Upper lobe of left lung (tissue), 6 donors: Measurements from ENCODE around the gene PARD3B. TPM values are rescaled to one million over a fixed set of nuclear protein-coding genes. Genes with fewer than 3 reads are reported as not detected.

Experiments used
- ATAC-seq, 2 donors: fragments of 200-7000 bp; cut with Tn5 transposase; one replicate each; pipeline ENCODE4 v1.9.1; 2022; ENCODE audit warnings: mild to moderate bottlenecking in 2 of 2, moderate library complexity in 2 of 2; ENCODE audit not compliant: low FRiP score in 2 of 2
- DNase-seq, 2 donors: peaks; one replicate each; pipeline ENCODE4 v3.0.0-alpha.2; 2019 to 2020
- H3K27ac ChIP-seq, 4 donors: fragments of 200-600 bp; sonication (generic); one replicate each; pipeline ENCODE4 v1.5.1; 2016 to 2019
- H3K27me3 ChIP-seq, 4 donors: fragments of 200-600 bp; sonication (generic); one replicate each; pipeline ENCODE4 v1.5.1; 2017 to 2019
- H3K36me3 ChIP-seq, 4 donors: fragments of 200-600 bp; sonication (generic); one replicate each; pipeline ENCODE4 v1.5.1; 2016 to 2019
- H3K4me1 ChIP-seq, 4 donors: fragments of 200-600 bp; sonication (generic); one replicate each; pipeline ENCODE4 v1.5.1; 2018 to 2019
- H3K4me3 ChIP-seq, 4 donors: fragments of 200-600 bp; sonication (generic); one replicate each; pipeline ENCODE4 v1.5.1; 2017 to 2019; ENCODE audit warnings: mild to moderate bottlenecking in 2 of 4, moderate library complexity in 1 of 4
- H3K9me3 ChIP-seq, 4 donors: fragments of 200-600 bp; sonication (generic); one replicate each; pipeline ENCODE4 v1.5.1; 2018 to 2019
- CTCF ChIP-seq, 6 experiments: fragments of 450-650 bp in 4 of 6; fragments of 200-600 bp in 2 of 6; sonication (generic) in 2 of 6; IDR thresholded peaks; one replicate each; pipeline ENCODE4 v1.5.1; 2016 to 2019; ENCODE audit warnings: antibody characterized with exemption in 6 of 6
- EP300 ChIP-seq, 4 donors: sonication (generic); formaldehyde crosslinking; IDR thresholded peaks; one replicate each; pipeline ENCODE4 v1.5.1; 2017; ENCODE audit warnings: antibody characterized with exemption in 4 of 4, control low read depth in 2 of 4
- POLR2A ChIP-seq, 4 donors: fragments of 450-650 bp; IDR thresholded peaks; one replicate each; pipeline ENCODE4 v1.5.1; 2016 to 2017; ENCODE audit warnings: antibody characterized with exemption in 4 of 4, mild to moderate bottlenecking in 2 of 4
- POLR2AphosphoS5 ChIP-seq, 2 donors: sonication (generic); formaldehyde crosslinking; IDR thresholded peaks; one replicate each; pipeline ENCODE4 v1.5.1; 2017; ENCODE audit warnings: antibody characterized with exemption in 2 of 2
- WGBS, 2 donors: methylation state at CpG; one replicate each; pipeline ENCODE4 v1.1.5; 2017 to 2018; 5-methylcytosine and 5-hydroxymethylcytosine counted together
- total RNA-seq, 6 donors: library from RNA; depleted of rRNA in 4 of 6; stranded (reverse); fragments of >200 nt in 4 of 6; gene quantifications; one replicate each; pipeline versions ENCODE4 v1.1.0 to v1.2.1, GENCODE V29; 2016 to 2021
- donor health status: DM: no; HTN: no; CAD: no; lungs with moderate emphysema.
- donor health status: DM: no; HTN: yes; CAD: no; lungs with severe emphysema.

PARD3B gene
- total RNA-seq, 6 donors from 2014 or later: 17.8 to 44.9 (median 24.2) TPM

- no peaks in the 10 kb centered on the region for H3K36me3 ChIP-seq
- TF ChIP-seq POLR2AphosphoS5 (IDR thresholded peaks at IDR 0.05) (no peak), POLR2A (IDR thresholded peaks at IDR 0.05) (no peak), CTCF (IDR thresholded peaks at IDR 0.05) (no peak), EP300 (IDR thresholded peaks at IDR 0.05) (no peak)
- no peak overlapping the region for H3K4me3 ChIP-seq
- DNase-seq: no peak
- no peaks in the 10 kb centered on the region for H3K4me1 ChIP-seq
- no peaks in the 10 kb centered on the region for H3K9me3 ChIP-seq
- no peaks in the 10 kb centered on the region for H3K27me3 ChIP-seq
- no peak overlapping the region for H3K27ac ChIP-seq
- no peak for ATAC-seq
Observed at GRCh38 chr2:205372141-205372540, 826.9 kb downstream of the PARD3B start.

GRCh38 chr2:205375461-205376448, 830.5 kb downstream of the PARD3B start:
- ATAC-seq (peak in 1 of 2 donors; percentile 64), DNase-seq (no peak)
- H3K4me3 ChIP-seq: no peak overlapping the region
- H3K4me1 ChIP-seq: no peaks in the 10 kb centered on the region
- H3K27ac ChIP-seq: no peak overlapping the region
- WGBS, 2 donors: 78 to 87% methylated on average over 9 of the region's 9 CpGs
- H3K36me3 ChIP-seq: no peaks in the 10 kb centered on the region
- no peak for TF ChIP-seq CTCF (IDR thresholded peaks at IDR 0.05)
- TF ChIP-seq POLR2AphosphoS5 (IDR thresholded peaks at IDR 0.05): no peak
- no peak for TF ChIP-seq POLR2A (IDR thresholded peaks at IDR 0.05)
- no peak for TF ChIP-seq EP300 (IDR thresholded peaks at IDR 0.05)
- no peaks in the 10 kb centered on the region for H3K9me3 ChIP-seq
- H3K27me3 ChIP-seq: no peaks in the 10 kb centered on the region

DNA sequence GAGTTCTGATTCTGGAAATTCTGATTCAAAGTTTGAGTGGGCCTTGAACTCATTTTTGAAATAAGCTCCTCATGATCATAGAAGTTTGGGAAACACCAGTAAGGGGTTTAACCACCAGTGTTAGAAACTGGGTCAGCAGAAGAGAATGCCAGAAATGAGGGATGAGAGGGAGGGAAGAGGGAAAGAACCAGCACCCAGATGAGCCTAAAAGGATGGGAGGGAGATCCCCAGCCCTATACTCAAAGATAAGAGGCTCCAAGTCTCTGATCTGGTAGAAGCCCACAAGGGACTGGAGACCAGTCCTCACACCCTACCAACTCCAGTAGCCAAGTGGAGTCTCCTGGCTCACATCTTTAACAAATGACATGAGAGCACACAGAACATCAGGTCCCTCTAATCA, 832.0 kb downstream of the PARD3B start:
- H3K4me1 ChIP-seq: no peaks in the 10 kb centered on the region
- no peak for TF ChIP-seq CTCF (IDR thresholded peaks at IDR 0.05)
- TF ChIP-seq EP300 (IDR thresholded peaks at IDR 0.05): no peak
- no peak for TF ChIP-seq POLR2AphosphoS5 (IDR thresholded peaks at IDR 0.05)
- TF ChIP-seq POLR2A (IDR thresholded peaks at IDR 0.05): no peak
- ATAC-seq (no peak), DNase-seq (no peak)
- no peaks in the 10 kb centered on the region for H3K27me3 ChIP-seq
- no peak overlapping the region for H3K27ac ChIP-seq
- no peaks in the 10 kb centered on the region for H3K9me3 ChIP-seq
- H3K4me3 ChIP-seq: no peak overlapping the region
- H3K36me3 ChIP-seq: no peaks in the 10 kb centered on the region

GRCh38 chr2:205383601-205384000, 838.3 kb downstream of the PARD3B start:
- TF ChIP-seq POLR2AphosphoS5 (IDR thresholded peaks at IDR 0.05): no peak
- no peak for TF ChIP-seq CTCF (IDR thresholded peaks at IDR 0.05)
- TF ChIP-seq POLR2A (IDR thresholded peaks at IDR 0.05): no peak
- no peak for TF ChIP-seq EP300 (IDR thresholded peaks at IDR 0.05)
- H3K27me3 ChIP-seq: no peaks in the 10 kb centered on the region
- 93 to 98% methylated on average over 2 of the region's 2 CpGs for WGBS, 2 donors
- H3K27ac ChIP-seq: no peak overlapping the region
- no peak overlapping the region for H3K4me3 ChIP-seq
- ATAC-seq (no peak), DNase-seq (no peak)
- H3K36me3 ChIP-seq: no peaks in the 10 kb centered on the region
- H3K4me1 ChIP-seq: no peaks in the 10 kb centered on the region
- H3K9me3 ChIP-seq: no peaks in the 10 kb centered on the region

GRCh38 chr2:205386109-205386508, 840.8 kb downstream of the PARD3B start:
- no peak overlapping the region for H3K27ac ChIP-seq
- H3K27me3 ChIP-seq: no peaks in the 10 kb centered on the region
- no peak overlapping the region for H3K4me3 ChIP-seq
- no peaks in the 10 kb centered on the region for H3K9me3 ChIP-seq
- WGBS, 2 donors: 82 to 84% methylated on average over 3 of the region's 3 CpGs
- no peaks in the 10 kb centered on the region for H3K4me1 ChIP-seq
- H3K36me3 ChIP-seq: no peaks in the 10 kb centered on the region
- TF ChIP-seq CTCF (IDR thresholded peaks at IDR 0.05) (no peak), POLR2AphosphoS5 (IDR thresholded peaks at IDR 0.05) (no peak), POLR2A (IDR thresholded peaks at IDR 0.05) (no peak), EP300 (IDR thresholded peaks at IDR 0.05) (no peak)
- DNase-seq (no peak), ATAC-seq (no peak)
